ENCODE results near the gene MYO1E. TPM values are rescaled to one million over a fixed set of nuclear protein-coding genes. Genes with fewer than 3 reads are reported as not detected.

MYO1E gene
- total and polyA plus RNA-seq, 2 of the 4 experiments (the other 2 are of a cell fraction) = 13.4 to 37.3 TPM

GRCh38 chr15:59353994-59354416 lies 18.7 kb downstream of the MYO1E start:
- Histone ChIP-seq H3K36me3 (ENCODE audit: control insufficient read depth, insufficient read depth, low read length) (peaks cover 1% of the 10 kb centered on the region; the same call in 1 of the 2 replicates), H3K9me3 (ENCODE audit: control insufficient read depth, insufficient read depth, low read length) (no peaks in the 10 kb centered on the region), H2AFZ (replicated peaks; ENCODE audit: low read length, poor library complexity) (no peak overlapping the region), H2AK9ac (replicated peaks; ENCODE audit: low read depth, low read length, poor library complexity) (no peak overlapping the region), H3K56ac (ENCODE audit: extremely low read depth, insufficient read depth, low read length) (no peak overlapping the region), H4K20me1 (ENCODE audit: insufficient read depth, low read length) (peaks cover 28% of the 10 kb centered on the region), H3K4me1 (ENCODE audit: control insufficient read depth, insufficient read depth, low read length) (no peaks in the 10 kb centered on the region; the same call in 1 of the 2 replicates), H4K91ac (ENCODE audit: insufficient read depth, low read depth, low read length) (no peak overlapping the region), H2BK20ac (ENCODE audit: low read depth, low read length) (no peak overlapping the region), H3K9me1 (ENCODE audit: insufficient read depth, low read length) (peaks cover 9% of the 10 kb centered on the region), H3K4me2 (ENCODE audit: low read depth, low read length) (no peak overlapping the region), H3K27ac (ENCODE audit: insufficient read depth, low read length) (no peak overlapping the region), H3K18ac (ENCODE audit: low read depth, low read length) (no peak overlapping the region), H3K14ac (replicated peaks; ENCODE audit: low read depth, low read length) (no peak overlapping the region), H3K79me1 (ENCODE audit: low read depth in 1 of 2, low read length in 2 of 2) (peaks cover 33 to 77% of the 10 kb centered on the region in 2 experiments), H3K9ac (ENCODE audit: low read depth, low read length) (no peak overlapping the region), H4K8ac (ENCODE audit: low read depth in 2 of 2, low read length in 2 of 2) (no peak overlapping the region), H2BK120ac (ENCODE audit: low read depth, low read length) (no peak overlapping the region), H4K5ac (ENCODE audit: low read depth, low read length) (no peak overlapping the region), H2BK5ac (ENCODE audit: low read depth, low read length, poor library complexity, severe bottlenecking) (no peak overlapping the region), H3K4ac (ENCODE audit: low read depth, low read length) (no peak overlapping the region), H2AK5ac (ENCODE audit: low read depth, low read length) (no peak overlapping the region), H3K4me3 (ENCODE audit: insufficient read depth, low read depth, low read length) (no peak overlapping the region), H3K23ac (ENCODE audit: low read depth, low read length) (no peak overlapping the region; the same call in 1 of the 2 replicates), H3K27me3 (ENCODE audit: control insufficient read depth, insufficient read depth, low read length) (no peaks in the 10 kb centered on the region), H2BK15ac (ENCODE audit: low read depth, low read length) (no peak overlapping the region)
- in situ Hi-C loops (cut with MboI; ENCODE audit: low sequenced_read_pairs) = no loop called here
- dilution Hi-C loops (cut with HindIII; ENCODE audit: low sequenced_read_pairs, unreplicated experiment) = no loop called here
- ChIA-PET CTCF (no interaction called here), POLR2A (ENCODE audit: unreplicated experiment) (no interaction called here)
- TF ChIP-seq RCOR1 (IDR thresholded peaks at IDR 0.05; ENCODE audit: insufficient replicate concordance, low read length) = no peak
- TF ChIP-seq BHLHE40 (IDR thresholded peaks at IDR 0.05; ENCODE audit: low read depth, low read length) = no peak
- TF ChIP-seq FOS (IDR thresholded peaks at IDR 0.05; ENCODE audit: low read depth, low read length) = no peak
- no peak for TF ChIP-seq NFE2L2 (IDR thresholded peaks at IDR 0.05; ENCODE audit: low read depth, low read length)
- no peak for TF ChIP-seq RFX5 (IDR thresholded peaks at IDR 0.05; ENCODE audit: low read depth, low read length)
- no peak for TF ChIP-seq ELK1 (IDR thresholded peaks at IDR 0.05; ENCODE audit: borderline replicate concordance, low read depth, low read length)
- TF ChIP-seq USF2 (IDR thresholded peaks at IDR 0.05; ENCODE audit: low read depth, low read length) = no peak
- no peak for TF ChIP-seq SMC3 (IDR thresholded peaks at IDR 0.05; ENCODE audit: low read depth, low read length)
- TF ChIP-seq CTCF (conservative IDR thresholded peaks at IDR 0.05; ENCODE audit: low read depth, low read length) = no peak
- TF ChIP-seq MAFK (IDR thresholded peaks at IDR 0.05; ENCODE audit: low read depth, low read length) = no peak
- no peak for TF ChIP-seq CHD1 (IDR thresholded peaks at IDR 0.05; ENCODE audit: low read depth, low read length)
- TF ChIP-seq RAD21 (IDR thresholded peaks at IDR 0.05; ENCODE audit: low read length) = no peak
- no peak for TF ChIP-seq MXI1 (IDR thresholded peaks at IDR 0.05; ENCODE audit: borderline replicate concordance, low read depth, low read length)
- TF ChIP-seq MAZ (IDR thresholded peaks at IDR 0.05; ENCODE audit: borderline replicate concordance, low read depth, low read length) = no peak
- TF ChIP-seq POLR2A (IDR thresholded peaks at IDR 0.05; ENCODE audit: low read depth, low read length) = no peak
- TF ChIP-seq CEBPB (IDR thresholded peaks at IDR 0.05; ENCODE audit: low read depth, low read length) = no peak
- intact Hi-C loops (cut with micrococcal nuclease) = no loop called here
- DNase-seq (no peak), ATAC-seq (ENCODE audit: low read depth) (no peak)
- WGBS, 2 experiments (ENCODE audit: extremely low coverage in 2 of 2, insufficient read length in 1 of 2) = 100% methylated on average over 1 of the region's 6 CpGs; no CpG with 5 or more reads in 1 of the 2 experiments
- no TSS peak for BruUV-seq (replicated peaks)

All from IMR-90 (cell line).